Measurements from ENCODE around the gene RBL2.

RBL2 gene

GRCh38 chr16:53495325-53495724, 61.1 kb downstream of the RBL2 start:
- Histone ChIP-seq H3K36me3 (ENCODE audit: insufficient read depth, insufficient read length, low read length) (peaks cover 54% of the 10 kb centered on the region), H3K4me1 (ENCODE audit: insufficient read depth, insufficient read length) (no peaks in the 10 kb centered on the region), H3K9ac (ENCODE audit: insufficient read length, low read depth) (no peak overlapping the region), H3K4me3 (ENCODE audit: insufficient read length, low read depth) (no peak overlapping the region), H3K27me3 (ENCODE audit: insufficient read depth, insufficient read length) (no peaks in the 10 kb centered on the region), H3K9me3 (ENCODE audit: insufficient read depth, low read length) (no peaks in the 10 kb centered on the region)
- DNase-seq (ENCODE audit: low read depth, low spot score) = no peak
- TF ChIP-seq SUZ12 (IDR thresholded peaks at IDR 0.05; ENCODE audit: extremely low read depth, insufficient read depth, insufficient read length) (no peak), ZNF274 (IDR thresholded peaks at IDR 0.05; ENCODE audit: low read depth, low read length) (no peak), YY1 (IDR thresholded peaks at IDR 0.05; ENCODE audit: insufficient read depth, insufficient read length) (no peak)

DNA sequence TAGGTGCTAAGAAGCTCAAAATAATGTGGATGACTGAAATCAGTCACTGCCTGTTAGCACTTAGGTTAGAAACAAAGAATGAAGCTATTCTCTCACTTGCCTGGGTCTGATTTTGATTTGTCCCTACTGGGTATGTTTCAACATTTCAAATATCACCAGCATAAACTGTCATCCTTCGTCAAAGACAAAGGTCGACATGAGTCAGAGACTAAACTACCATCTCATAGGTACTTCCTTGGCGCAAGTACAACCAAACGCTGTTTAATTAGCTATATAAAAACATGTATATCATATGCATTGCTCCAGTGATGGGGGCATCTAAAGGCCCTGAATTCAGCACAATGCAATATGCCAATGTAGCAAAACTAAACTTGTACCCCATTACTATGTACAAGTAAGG, 64.7 kb downstream of the RBL2 start:
- no peak for DNase-seq (ENCODE audit: low read depth, low spot score)
- Histone ChIP-seq H3K27me3 (ENCODE audit: insufficient read depth, insufficient read length) (peaks cover 14% of the 10 kb centered on the region), H3K4me1 (ENCODE audit: insufficient read depth, insufficient read length) (peaks cover 5% of the 10 kb centered on the region), H3K4me3 (ENCODE audit: insufficient read length, low read depth) (no peak overlapping the region), H3K9me3 (ENCODE audit: insufficient read depth, low read length) (no peaks in the 10 kb centered on the region), H3K36me3 (ENCODE audit: insufficient read depth, insufficient read length, low read length) (peaks cover 32% of the 10 kb centered on the region), H3K9ac (ENCODE audit: insufficient read length, low read depth) (no peak overlapping the region)
- TF ChIP-seq SUZ12 (IDR thresholded peaks at IDR 0.05; ENCODE audit: extremely low read depth, insufficient read depth, insufficient read length) (no peak), ZNF274 (IDR thresholded peaks at IDR 0.05; ENCODE audit: low read depth, low read length) (no peak), YY1 (IDR thresholded peaks at IDR 0.05; ENCODE audit: insufficient read depth, insufficient read length) (no peak)

GRCh38 chr16:53501216-53501859, 67.1 kb downstream of the RBL2 start:
- DNase-seq (ENCODE audit: low read depth, low spot score) = no peak
- H3K27me3 ChIP-seq (ENCODE audit: insufficient read depth, insufficient read length) = peaks cover 14% of the 10 kb centered on the region
- TF ChIP-seq ZNF274 (IDR thresholded peaks at IDR 0.05; ENCODE audit: low read depth, low read length) (no peak), YY1 (IDR thresholded peaks at IDR 0.05; ENCODE audit: insufficient read depth, insufficient read length) (no peak), SUZ12 (IDR thresholded peaks at IDR 0.05; ENCODE audit: extremely low read depth, insufficient read depth, insufficient read length) (no peak)
- H3K9me3 ChIP-seq (ENCODE audit: insufficient read depth, low read length) = no peaks in the 10 kb centered on the region
- peak overlapping the region; percentile 46 for H3K9ac ChIP-seq (ENCODE audit: insufficient read length, low read depth)
- H3K4me3 ChIP-seq (ENCODE audit: insufficient read length, low read depth) = no peak overlapping the region
- peaks cover 8% of the 10 kb centered on the region for H3K4me1 ChIP-seq (ENCODE audit: insufficient read depth, insufficient read length)
- peaks cover 18% of the 10 kb centered on the region for H3K36me3 ChIP-seq (ENCODE audit: insufficient read depth, insufficient read length, low read length)

DNA sequence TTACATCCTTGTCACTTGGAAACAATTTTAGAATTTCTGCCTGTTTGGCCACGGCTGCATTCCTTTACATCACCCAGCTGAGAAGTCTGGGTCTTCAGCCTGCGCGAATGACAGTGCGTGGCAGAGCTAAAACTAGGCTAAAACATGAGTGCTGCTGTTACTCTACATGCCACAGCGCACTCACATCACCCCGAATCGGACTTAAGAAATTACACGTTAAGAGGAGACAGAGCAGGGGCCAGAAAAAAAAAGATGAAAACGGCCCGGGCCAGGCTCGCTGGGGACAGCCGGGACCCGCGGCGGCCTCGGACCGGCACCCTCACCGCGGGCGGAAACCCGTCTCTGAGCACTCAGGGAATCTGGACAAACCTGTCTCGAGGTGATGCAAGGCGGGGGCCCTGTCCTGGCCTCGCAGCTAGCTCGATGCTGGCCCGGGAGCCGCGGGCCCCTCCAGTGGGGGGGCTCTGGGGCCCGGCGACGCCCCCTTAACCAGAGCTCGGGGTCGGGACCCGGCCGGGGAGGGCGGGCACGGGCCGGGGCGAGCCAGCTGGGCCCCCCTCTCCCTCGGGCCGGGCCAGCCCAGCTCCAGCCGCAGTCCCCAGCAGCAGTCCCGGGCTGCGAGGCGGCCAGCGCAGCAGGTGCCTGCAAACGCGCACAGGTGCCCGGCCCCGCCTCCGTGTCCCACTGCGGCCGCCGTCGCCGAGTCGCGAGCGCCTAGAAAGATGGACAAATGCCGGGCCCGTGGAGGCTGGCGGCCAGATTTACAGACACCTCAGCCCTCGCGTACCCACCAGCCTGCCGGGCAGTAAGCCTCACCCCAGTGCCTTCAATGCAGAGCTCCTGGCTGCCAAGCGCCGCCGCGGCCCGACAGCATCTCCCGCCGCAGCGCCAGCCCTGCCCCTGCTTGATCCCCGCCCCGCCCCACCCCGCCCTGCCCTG, 68.3 kb downstream of the RBL2 start, which contains the start of gene AKTIP:
TSS of gene AKTIP (minus strand) at position 879 of the 939 bp plus-strand sequence. CDS start 2,950 bp downstream, outside the sequence.
- TF ChIP-seq SUZ12 (IDR thresholded peaks at IDR 0.05; ENCODE audit: extremely low read depth, insufficient read depth, insufficient read length) (no peak), ZNF274 (IDR thresholded peaks at IDR 0.05; ENCODE audit: low read depth, low read length) (no peak)
- Histone ChIP-seq H3K9me3 (ENCODE audit: insufficient read depth, low read length) (no peaks in the 10 kb centered on the region), H3K27me3 (ENCODE audit: insufficient read depth, insufficient read length) (peaks cover 14% of the 10 kb centered on the region), H3K4me3 (ENCODE audit: insufficient read length, low read depth) (peak within 1 kb of the TSS; percentile 79), H3K36me3 (ENCODE audit: insufficient read depth, insufficient read length, low read length) (peaks cover 7% of the 10 kb centered on the region), H3K4me1 (ENCODE audit: insufficient read depth, insufficient read length) (peaks cover 8% of the 10 kb centered on the region), H3K9ac (ENCODE audit: insufficient read length, low read depth) (peak within 1 kb of the TSS; percentile 87)
- no peak for DNase-seq (ENCODE audit: low read depth, low spot score)

DNA sequence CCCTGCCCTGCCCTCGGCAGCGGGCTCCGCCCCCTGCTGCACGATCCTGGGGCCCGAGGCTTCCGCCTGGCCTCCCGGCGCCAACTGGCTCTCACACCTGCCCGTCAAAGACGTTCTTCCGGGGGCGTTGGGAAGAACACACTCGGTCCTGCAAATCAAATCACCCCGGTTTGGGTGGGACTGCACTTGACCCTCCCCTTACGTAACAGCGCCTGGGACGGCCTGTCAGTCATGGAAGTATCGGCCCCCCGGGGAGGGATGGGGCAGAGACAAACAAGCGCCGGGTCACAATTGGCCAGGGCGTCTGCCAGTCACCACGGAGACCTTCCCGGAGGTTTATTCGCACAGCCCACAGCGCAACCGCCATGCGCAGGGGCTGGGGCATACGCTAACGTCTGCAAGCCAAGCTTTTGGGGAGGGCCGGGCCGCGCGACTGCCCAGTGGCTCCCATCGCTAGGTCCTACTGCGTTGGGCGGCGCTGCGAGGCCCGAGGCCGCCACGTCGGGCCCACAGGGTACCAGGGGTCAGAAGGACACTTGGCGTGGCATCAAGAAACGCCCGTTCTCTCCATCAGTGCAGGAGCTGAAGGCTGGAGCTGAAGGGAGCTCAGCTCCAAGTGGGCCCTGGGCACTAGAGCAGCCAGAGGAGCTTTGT, 69.1 kb downstream of the RBL2 start:
- Histone ChIP-seq H3K4me1 (ENCODE audit: insufficient read depth, insufficient read length) (peaks cover 8% of the 10 kb centered on the region), H3K9ac (ENCODE audit: insufficient read length, low read depth) (peak overlapping the region; percentile 87), H3K9me3 (ENCODE audit: insufficient read depth, low read length) (no peaks in the 10 kb centered on the region), H3K36me3 (ENCODE audit: insufficient read depth, insufficient read length, low read length) (peaks cover 2% of the 10 kb centered on the region), H3K27me3 (ENCODE audit: insufficient read depth, insufficient read length) (peaks cover 14% of the 10 kb centered on the region), H3K4me3 (ENCODE audit: insufficient read length, low read depth) (peak overlapping the region; percentile 79)
- TF ChIP-seq SUZ12 (IDR thresholded peaks at IDR 0.05; ENCODE audit: extremely low read depth, insufficient read depth, insufficient read length) (no peak), ZNF274 (IDR thresholded peaks at IDR 0.05; ENCODE audit: low read depth, low read length) (no peak), YY1 (IDR thresholded peaks at IDR 0.05; ENCODE audit: insufficient read depth, insufficient read length) (no peak)
- peak; percentile 100 for DNase-seq (ENCODE audit: low read depth, low spot score)

DNA sequence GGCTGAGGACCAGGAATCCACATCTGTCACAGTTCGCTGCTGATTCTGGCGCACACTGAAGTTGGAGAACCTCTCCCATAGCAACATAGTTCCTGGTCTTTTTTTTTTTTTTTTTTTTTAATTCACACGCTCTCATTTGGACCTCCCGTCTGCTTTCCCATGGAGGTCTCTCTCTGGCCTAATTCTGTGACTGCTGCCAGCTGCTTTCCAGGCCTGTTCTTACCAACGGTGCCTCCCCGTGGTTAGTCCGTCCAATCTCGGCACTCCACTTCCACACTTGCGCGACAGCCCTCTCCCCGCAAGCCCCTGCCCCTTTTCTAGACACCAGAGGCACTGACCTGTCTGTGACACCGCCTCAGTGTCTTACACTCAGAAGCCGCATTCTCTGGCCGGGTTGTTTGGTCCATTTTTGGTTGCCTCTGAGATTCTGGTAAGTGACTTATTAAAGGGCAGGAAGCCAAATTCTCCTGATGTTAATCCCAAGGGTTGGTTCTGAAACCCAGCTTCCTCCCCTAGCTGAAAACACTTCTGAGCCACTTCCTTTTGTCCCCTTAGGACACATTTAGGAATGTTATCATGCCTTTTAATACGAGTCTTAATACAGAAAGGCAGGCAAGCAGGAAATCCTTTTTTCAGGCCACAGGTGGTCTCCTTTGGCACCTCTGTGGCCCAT, 69.9 kb downstream of the RBL2 start:
- peaks cover 14% of the 10 kb centered on the region for H3K27me3 ChIP-seq (ENCODE audit: insufficient read depth, insufficient read length)
- no peaks in the 10 kb centered on the region for H3K9me3 ChIP-seq (ENCODE audit: insufficient read depth, low read length)
- H3K4me1 ChIP-seq (ENCODE audit: insufficient read depth, insufficient read length) = peaks cover 8% of the 10 kb centered on the region
- no peak for DNase-seq (ENCODE audit: low read depth, low spot score)
- peak overlapping the region; percentile 87 for H3K9ac ChIP-seq (ENCODE audit: insufficient read length, low read depth)
- no peaks in the 10 kb centered on the region for H3K36me3 ChIP-seq (ENCODE audit: insufficient read depth, insufficient read length, low read length)
- TF ChIP-seq YY1 (IDR thresholded peaks at IDR 0.05; ENCODE audit: insufficient read depth, insufficient read length) = no peak
- no peak for TF ChIP-seq ZNF274 (IDR thresholded peaks at IDR 0.05; ENCODE audit: low read depth, low read length)
- no peak for TF ChIP-seq SUZ12 (IDR thresholded peaks at IDR 0.05; ENCODE audit: extremely low read depth, insufficient read depth, insufficient read length)
- H3K4me3 ChIP-seq (ENCODE audit: insufficient read length, low read depth) = peak overlapping the region; percentile 79

All from NT2/D1 (cell line).